ENCODE data around the gene FAM241A. TPM values are rescaled to one million over a fixed set of nuclear protein-coding genes. Genes with fewer than 3 reads are reported as not detected.
"Not testable (repeated sequence)": the region's sequence is repeated elsewhere in the genome, so short reads cannot be mapped to it uniquely, and the experiment has no call there.

The FAM241A gene
- total RNA-seq, 2 donors from 2014 or later: 2.0 to 2.6 TPM

GRCh38 chr4:112196461-112196860 lies 51.2 kb downstream of the FAM241A start:
- no peaks in the 10 kb centered on the region for H3K4me1 ChIP-seq
- H3K36me3 ChIP-seq (replicated peaks in 1 of 2; ENCODE audit: insufficient read depth in 1 of 2, low read depth in 2 of 2): no peaks in the 10 kb centered on the region
- no peaks in the 10 kb centered on the region for H3K27me3 ChIP-seq
- no peak for TF ChIP-seq CTCF (IDR thresholded peaks at IDR 0.05)
- TF ChIP-seq POLR2A (IDR thresholded peaks at IDR 0.05): no peak
- no peak overlapping the region for H3K4me3 ChIP-seq
- DNase-seq (no peak), ATAC-seq (no peak)
- no peak overlapping the region for H3K27ac ChIP-seq
- no peaks in the 10 kb centered on the region for H3K9me3 ChIP-seq
- 47 to 78% methylated on average over 1 of the region's 1 CpG for WGBS, 2 donors
- intact Hi-C loops (cut with DNase I): no loop called here

- Histone ChIP-seq H3K4me1 (no peaks in the 10 kb centered on the region), H3K27ac (no peak overlapping the region), H3K36me3 (replicated peaks in 1 of 2; ENCODE audit: insufficient read depth in 1 of 2, low read depth in 2 of 2) (no peaks in the 10 kb centered on the region), H3K9me3 (no peaks in the 10 kb centered on the region), H3K4me3 (no peak overlapping the region), H3K27me3 (no peaks in the 10 kb centered on the region)
- TF ChIP-seq POLR2A (IDR thresholded peaks at IDR 0.05): no peak
- TF ChIP-seq CTCF (IDR thresholded peaks at IDR 0.05): no peak
- DNase-seq: no peak
- no peak for ATAC-seq
- WGBS, 2 donors: 44 to 62% methylated on average over 1 of the region's 1 CpG
- intact Hi-C loops (cut with DNase I): no loop called here
Measured at GRCh38 chr4:112199041-112199440, 53.8 kb downstream of the FAM241A start.

- DNase-seq: no peak
- WGBS, 2 donors: 64 to 69% methylated on average over 4 of the region's 4 CpGs
Measured at GRCh38 chr4:112201915-112202505, 56.8 kb downstream of the FAM241A start.

GRCh38 chr4:112203593-112203992 lies 58.3 kb downstream of the FAM241A start:
- Histone ChIP-seq H3K27ac (no peak overlapping the region), H3K9me3 (no peaks in the 10 kb centered on the region), H3K4me3 (no peak overlapping the region), H3K27me3 (peaks cover 0 to 3% of the 10 kb centered on the region in 2 donors), H3K4me1 (no peaks in the 10 kb centered on the region), H3K36me3 (replicated peaks in 1 of 2; ENCODE audit: insufficient read depth in 1 of 2, low read depth in 2 of 2) (no peaks in the 10 kb centered on the region)
- ATAC-seq (no peak), DNase-seq (no peak)
- intact Hi-C loops (cut with DNase I): no loop called here
- 88 to 89% methylated on average over 1 of the region's 1 CpG for WGBS, 2 donors
- TF ChIP-seq POLR2A (IDR thresholded peaks at IDR 0.05) (no peak), CTCF (IDR thresholded peaks at IDR 0.05) (no peak)

More at GRCh38 chr4:112201915-112202505, 56.8 kb downstream of the FAM241A start:
- TF ChIP-seq CTCF (IDR thresholded peaks at IDR 0.05) (no peak), POLR2A (IDR thresholded peaks at IDR 0.05) (no peak)
- no peak overlapping the region for H3K27ac ChIP-seq
- peaks cover 0 to 3% of the 10 kb centered on the region in 2 donors for H3K27me3 ChIP-seq
- H3K4me1 ChIP-seq: no peaks in the 10 kb centered on the region
- no peaks in the 10 kb centered on the region for H3K36me3 ChIP-seq (replicated peaks in 1 of 2; ENCODE audit: insufficient read depth in 1 of 2, low read depth in 2 of 2)
- no peak overlapping the region for H3K4me3 ChIP-seq
- intact Hi-C loops (cut with DNase I): no loop called here
- no peaks in the 10 kb centered on the region for H3K9me3 ChIP-seq
- ATAC-seq: no peak

- no peak for ATAC-seq
- Histone ChIP-seq H3K4me3 (no peak overlapping the region), H3K9me3 (no peaks in the 10 kb centered on the region), H3K27ac (no peak overlapping the region), H3K4me1 (no peaks in the 10 kb centered on the region), H3K36me3 (replicated peaks in 1 of 2; ENCODE audit: insufficient read depth in 1 of 2, low read depth in 2 of 2) (no peaks in the 10 kb centered on the region), H3K27me3 (peaks cover 0 to 3% of the 10 kb centered on the region in 2 donors)
- WGBS, 2 donors: 51 to 62% methylated on average over 2 of the region's 2 CpGs
- TF ChIP-seq CTCF (IDR thresholded peaks at IDR 0.05): no peak
- TF ChIP-seq POLR2A (IDR thresholded peaks at IDR 0.05): no peak
- intact Hi-C loops (cut with DNase I): no loop called here
- no peak for DNase-seq
Measured at GRCh38 chr4:112206431-112206830, 61.2 kb downstream of the FAM241A start.

GRCh38 chr4:112208137-112209095 lies 63.2 kb downstream of the FAM241A start:
- WGBS, 2 donors: 67 to 72% methylated on average over 7 of the region's 7 CpGs
- DNase-seq; H3K27me3 ChIP-seq; H3K4me3 ChIP-seq; ATAC-seq; H3K9me3 ChIP-seq; H3K4me1 ChIP-seq; H3K36me3 ChIP-seq (replicated peaks in 1 of 2; ENCODE audit: insufficient read depth in 1 of 2, low read depth in 2 of 2); intact Hi-C loops (cut with DNase I); H3K27ac ChIP-seq: not testable (repeated sequence)

Measured in body of pancreas (tissue), 4 donors.